GM04504 (cell line): ENCODE results near the gene ELAVL4.
"Not testable (repeated sequence)": the region's sequence is repeated elsewhere in the genome, so short reads cannot be mapped to it uniquely, and the experiment has no call there.

Experiments used
- DNase-seq: peaks from one replicate; pipeline ENCODE4 v3.0.0-alpha.2; 2012; ENCODE audit warnings: low read depth

The ELAVL4 gene

DNA sequence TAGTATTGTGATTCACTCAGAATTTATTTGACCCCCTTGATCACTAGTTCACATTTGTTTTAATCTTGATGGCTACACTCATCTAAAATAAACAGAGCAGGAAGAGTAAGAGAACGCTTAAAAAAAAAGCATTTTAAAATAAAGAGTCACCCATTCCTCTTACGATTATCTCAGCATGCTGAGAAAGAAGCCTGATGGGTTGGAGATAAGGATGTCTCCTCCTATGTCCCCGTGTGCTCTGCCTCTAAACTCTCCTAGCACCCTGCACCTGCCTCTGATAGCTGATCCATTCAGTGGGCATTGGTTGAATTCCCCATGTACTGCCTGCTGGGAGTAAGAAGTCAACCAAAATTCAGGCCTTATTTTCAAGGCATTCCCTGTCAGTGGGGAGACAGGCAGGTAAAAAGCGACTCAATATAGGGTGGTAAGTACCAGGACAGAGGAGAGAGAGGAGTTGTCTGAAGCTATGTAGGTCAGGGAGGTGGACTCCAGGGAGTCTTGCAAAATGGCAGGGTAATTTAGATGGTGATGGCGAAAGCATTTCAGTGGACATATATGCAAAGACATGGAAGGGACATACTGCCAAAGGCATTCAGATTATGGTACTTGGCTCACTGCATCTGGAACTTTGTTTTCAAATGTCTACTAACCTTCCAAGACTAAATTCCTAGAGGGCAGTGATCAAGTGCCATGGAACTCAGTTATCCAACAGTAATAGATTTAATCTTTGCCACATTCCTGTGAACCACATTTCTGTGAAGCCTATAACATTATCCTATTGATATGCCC lies 18.4 kb downstream of the ELAVL4 start:
- no peak for DNase-seq

DNA sequence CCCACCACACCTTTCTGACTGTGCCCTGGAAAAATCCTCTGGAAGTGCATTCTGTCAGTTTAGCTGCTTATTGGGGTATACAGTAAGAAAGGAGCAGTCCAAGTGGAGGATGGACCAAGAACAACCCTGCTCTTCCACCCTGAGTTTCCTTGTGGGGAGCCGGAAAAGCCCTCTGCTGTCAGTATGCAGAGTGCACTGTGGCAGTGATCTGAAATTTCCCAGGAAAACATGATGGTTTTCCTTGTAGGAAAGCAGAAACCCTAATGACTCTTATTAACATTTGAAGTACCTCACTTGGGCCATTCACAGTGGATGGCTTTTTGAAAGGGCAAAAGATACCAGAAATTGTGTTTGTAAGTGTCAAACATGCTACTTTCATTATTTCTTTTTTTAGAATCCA lies 20.5 kb downstream of the ELAVL4 start:
- DNase-seq, result no peak

DNA sequence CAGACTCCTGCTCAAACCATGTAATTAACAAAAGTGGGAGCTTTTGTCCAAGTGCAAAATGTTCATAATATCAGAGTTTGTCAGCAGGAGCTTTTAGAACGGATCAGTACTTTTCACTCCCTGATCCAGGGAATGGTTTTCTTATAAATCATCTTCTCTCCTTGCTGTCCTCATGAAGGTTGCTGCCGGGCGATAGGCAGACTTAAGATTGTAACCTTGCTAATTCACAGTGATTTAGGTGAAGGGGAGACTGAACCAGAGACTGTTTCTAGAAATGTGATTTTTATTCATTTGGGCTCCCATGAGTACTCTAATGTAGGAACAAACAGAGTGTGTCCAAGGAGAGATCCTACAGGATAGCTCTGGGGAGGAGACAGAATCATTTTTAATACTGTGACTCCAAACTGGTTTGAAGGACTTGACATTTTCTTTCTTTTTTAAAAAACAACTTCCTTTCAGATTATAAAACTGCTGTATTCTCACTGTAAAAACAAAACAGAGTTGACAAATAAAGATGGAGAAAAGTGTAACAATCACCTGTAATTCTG lies 23.7 kb downstream of the ELAVL4 start:
- no peak for DNase-seq

DNA sequence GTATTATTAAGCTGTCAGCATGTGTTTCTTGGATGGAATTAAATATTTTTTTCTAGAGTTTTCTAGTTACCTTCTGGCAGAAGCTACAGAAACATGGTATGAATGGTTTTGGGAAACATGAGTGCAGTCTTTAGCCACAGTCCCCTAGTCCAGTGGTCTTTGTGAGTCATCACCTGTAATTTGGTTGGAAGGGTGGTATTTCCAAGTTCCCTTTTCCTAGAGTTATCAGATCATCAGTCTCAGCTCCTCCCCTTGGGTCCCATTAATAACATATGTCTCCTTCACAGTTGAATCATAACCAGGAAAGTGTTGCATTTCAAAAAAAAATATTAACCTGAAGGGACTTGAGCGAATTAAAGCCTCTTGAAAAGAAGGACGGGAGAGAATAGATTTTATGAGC lies 27.0 kb downstream of the ELAVL4 start:
- no peak for DNase-seq

DNA sequence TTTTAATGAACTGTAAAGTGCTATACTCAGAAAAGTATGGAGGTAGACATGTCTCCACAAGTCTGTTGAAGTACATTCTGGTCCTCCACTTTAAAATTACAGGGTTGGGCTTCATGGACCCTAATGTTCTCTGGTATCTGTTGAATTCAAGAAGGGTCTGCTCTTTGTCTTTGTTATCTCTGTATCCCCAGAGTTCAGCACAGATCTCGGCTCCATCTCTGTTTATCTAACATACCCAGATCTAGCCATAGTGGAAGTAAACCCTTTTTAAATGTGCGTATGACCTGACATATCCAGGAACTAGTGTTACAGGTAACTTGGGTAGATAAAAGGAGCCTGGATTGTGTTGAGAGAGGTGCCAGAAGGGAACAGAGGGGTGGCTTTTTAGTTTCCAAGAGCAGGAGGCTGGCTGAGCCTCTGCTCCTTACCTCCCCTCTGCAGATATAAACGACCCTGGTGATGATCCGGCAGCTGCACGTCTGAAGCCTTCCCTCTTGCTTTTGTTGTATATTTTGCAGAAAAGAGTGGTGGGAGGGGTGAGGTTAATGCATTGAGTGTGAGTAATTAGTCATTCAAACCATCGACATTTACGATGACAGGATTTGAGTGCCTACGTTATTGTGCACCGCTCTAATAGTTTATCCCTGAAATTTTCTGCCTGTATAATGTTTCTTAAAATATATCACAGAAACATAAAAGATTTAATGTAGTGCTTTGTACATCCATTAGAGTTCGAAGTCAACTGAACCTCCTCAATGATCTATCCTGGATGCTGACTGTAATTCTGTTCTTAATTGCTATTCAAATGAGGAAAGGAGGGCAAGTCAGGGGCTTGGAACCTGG lies 30.8 kb downstream of the ELAVL4 start:
- DNase-seq, result no peak

DNA sequence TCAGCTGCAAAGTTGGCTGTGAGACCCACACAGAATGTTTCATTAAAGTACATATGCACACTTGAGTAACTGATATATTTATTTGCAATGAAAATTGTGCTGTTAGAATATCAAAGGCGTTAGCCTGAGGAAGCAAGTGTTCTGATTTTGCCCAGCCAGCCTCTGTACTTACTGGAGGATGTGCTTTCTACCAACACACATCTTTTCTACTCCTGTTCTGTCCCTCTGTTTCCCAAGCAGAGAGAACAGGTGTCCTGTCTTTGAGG lies 31.4 kb downstream of the ELAVL4 start:
- no peak for DNase-seq

DNA sequence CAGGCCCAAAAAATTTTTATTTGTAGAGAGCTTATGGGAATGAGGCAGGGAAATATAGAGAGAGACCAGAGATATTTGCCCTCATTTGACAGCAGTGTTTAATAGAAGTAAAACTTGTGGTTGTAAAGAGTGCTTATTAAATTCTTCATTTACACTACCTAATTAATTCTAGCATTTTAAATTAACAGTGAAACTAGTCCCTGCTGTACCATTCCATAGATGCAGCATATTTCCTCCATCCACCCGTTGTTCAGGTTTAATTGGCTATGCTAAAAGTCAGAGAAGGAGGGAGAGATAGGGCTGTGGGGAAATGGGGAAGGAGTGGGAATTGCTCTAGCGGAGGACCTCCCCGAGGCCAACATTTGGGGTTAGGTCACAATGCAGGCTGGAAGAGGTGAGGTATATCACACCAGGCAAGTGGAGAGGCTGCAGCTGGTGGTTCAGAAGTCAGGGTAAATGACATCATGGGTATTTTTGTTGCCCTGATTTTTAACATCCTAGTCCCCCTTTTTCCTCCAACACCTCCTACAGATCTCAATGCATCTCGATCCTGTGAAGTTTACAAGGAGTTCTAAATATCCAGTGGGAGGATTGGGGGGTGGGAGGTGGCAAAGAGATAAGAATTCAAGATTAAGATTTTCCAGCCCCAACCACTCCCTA lies 38.6 kb downstream of the ELAVL4 start:
- DNase-seq, result no peak

DNA sequence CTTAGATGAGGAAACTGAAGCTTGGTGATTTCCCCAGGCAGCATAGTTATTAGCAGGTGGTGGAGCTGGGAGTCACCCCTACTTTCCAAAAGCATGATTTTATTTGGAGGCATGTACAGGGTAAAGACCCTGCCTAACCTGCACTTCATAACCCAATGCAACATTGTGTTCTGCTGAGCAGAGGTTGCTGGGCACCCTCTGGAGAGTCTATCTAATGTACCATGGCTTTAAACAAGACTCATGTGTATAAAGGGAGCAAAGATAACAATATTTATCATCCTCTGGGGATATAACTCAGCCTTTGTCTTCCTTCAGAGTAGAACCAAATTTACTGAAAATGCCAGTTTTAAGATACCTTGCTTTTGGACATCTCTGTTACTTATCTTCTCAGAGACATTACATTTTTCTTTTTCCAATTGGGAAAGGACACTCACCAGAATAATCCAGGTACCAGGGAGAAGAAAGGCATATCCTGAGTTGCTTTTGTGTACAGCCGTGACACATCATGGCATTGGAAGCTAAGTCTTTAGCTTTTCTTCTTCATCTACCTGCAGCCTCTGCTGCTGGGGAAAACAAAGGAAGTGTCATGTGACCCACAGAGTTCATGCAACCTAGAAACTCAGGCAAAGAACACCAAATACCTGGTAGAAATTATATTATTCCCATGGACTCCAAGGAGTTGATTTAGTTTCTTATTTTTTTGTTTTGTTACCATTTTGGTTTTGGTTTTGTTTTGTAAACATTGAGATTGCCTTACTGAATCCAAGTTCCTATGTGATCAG lies 39.6 kb downstream of the ELAVL4 start:
- DNase-seq, result no peak

DNA sequence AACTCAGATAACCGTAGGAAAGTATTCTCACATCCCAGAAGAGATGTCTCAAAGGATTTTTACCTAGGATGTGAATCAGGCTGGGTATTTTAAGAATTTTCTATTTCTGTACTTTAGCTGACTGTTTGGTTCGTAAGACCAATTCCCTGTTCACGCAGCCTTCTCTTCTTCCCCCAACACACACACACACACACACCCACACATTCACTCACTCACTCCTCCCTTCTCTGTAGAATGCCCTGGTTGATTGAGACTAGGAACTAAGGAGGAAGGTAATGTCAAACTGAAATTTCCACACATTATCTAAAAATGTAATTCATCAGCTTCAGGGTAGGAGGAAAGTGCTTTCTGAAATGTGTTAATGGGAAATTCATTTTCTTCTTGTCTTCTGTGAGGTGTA lies 43.5 kb downstream of the ELAVL4 start:
- no peak for DNase-seq

DNA sequence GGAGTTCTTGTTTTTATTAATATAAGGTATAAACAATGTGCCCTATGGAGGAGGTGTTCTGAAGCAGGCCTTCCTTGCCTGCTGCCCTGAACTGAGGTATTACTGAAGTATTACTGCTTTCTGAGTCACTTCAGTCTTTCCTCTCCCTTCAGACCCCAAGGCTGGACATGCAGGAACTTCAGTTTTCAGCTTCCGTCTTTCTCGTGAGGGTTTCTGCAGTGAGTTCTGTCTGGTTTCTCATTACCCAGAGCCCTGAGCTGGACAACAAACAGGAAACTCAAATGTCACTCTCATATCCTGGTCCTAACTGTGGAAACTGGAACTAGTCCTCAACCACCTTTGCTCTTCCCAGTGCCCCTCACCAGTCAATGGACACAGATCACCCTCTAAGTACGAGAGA lies 46.8 kb downstream of the ELAVL4 start:
- DNase-seq, result no peak

DNA sequence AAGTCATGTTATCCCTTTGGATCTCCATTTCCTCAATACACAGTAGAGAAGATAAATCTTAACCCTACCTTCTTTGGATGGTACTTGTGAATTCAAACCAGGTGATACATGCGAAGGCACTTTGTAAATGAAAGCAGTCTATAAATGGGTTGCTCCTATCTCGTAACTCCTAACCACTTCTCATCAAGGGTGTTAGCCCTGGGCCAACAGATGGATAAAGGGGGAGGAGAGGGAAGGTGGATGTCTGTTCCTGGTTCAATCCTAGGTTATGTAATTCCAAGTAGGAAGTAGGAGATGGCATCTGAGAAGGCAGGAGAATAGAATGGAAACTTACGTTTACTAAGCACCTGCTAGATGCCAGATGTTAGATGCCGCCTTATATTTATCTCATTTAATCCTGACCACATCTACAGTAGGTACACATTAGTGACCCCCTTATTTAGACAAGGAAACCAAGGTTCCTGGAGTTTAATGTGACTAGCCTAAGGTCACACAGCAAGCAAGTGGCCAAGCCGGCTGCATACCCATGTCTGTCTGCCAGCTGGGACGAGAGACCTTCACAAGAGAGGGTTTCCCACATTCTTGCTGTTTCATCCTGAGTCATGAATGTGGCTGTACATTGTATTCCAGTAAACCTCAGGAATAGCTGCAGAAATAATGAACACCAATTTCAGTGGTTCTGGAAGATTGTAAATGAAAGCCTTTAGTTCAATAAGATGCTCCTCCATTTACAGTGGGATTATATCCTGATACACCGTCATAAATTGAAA lies 47.7 kb downstream of the ELAVL4 start:
- DNase-seq, result no peak

DNA sequence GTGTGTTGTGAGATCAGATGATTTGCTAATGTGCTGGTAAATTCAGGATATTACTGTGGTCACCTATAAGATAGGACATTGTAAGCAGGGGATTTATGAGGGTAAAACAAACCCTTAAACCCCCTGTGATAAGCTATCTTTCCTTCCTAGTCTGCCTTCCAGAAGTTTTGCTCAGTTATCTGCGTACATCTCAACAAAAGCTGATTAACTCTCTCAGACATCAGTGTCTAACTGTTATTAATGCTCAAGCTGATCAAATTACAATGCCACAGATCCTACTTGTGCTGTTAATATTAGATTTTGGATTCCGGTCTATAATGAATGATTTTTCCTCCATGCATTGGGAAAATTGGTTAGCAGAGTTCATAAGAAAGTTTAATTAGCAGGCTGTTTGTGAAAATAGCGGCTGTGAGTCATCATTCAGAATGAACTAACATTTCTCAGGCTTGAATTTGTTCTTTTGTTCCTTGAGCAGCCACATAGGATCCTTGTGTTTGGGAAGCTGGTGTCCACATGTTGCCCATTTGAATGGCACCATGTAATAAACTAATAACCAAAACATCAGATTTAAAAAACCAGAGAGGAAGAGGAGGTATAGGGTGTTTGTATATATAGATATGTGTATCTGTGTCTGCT lies 48.7 kb downstream of the ELAVL4 start:
- no peak for DNase-seq

DNA sequence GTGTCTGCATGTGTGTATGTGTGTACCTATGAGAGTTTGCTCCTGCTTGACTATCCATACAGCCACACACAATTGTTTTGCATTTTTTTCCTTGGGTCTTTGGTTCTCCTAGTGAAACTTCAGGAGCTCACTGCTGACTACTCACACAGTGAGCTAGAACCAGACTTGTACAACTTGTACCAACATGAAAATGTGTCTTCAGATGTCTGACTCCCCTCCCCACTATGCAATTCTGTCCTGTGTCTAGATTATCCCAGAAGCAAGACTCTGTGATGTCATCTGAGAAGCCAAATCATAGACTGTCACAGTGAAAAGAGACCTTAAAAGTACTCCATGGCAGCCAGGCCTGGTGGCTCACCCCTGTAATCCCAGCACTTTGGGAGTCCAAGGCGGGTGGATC lies 49.7 kb downstream of the ELAVL4 start:
- no peak for DNase-seq

DNA sequence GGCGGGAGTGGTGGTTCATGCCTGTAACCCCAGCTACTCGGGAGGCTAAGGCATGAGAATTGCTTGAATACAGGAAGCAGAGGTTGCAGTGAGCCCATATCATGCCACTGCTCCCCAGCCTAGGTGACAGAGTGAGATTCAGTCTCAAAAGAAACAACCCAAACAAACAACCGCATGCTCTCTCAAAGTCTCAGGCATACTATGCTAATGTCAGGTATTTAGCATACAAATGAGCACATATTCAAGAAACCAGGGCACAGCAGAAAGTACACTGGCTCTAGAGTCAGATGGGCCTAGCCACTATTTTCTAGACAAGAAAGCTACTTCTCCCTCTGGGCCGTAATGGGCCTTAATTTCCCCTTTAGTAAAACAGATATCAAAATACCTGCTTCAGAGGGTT lies 55.0 kb downstream of the ELAVL4 start:
- DNase-seq, result no peak

DNA sequence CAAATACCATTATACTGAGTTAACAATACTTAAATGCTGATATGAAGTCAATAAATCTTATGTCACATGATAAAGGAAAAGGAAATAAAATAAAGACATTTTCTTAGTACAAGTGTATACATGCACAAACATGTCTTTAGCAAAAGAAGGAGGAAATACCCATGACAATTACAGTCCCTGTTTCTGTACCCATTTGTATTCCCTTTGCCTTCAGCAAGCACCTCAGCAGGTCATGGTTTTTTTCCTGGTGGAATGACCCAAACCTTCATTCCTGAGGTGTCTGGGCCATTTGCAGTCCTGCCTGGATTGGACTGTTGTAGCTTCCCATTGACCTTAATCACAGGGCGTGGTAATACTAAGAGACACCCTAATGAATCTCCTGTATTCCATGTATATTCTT lies 57.6 kb downstream of the ELAVL4 start:
- DNase-seq, result not testable (repeated sequence)

DNA sequence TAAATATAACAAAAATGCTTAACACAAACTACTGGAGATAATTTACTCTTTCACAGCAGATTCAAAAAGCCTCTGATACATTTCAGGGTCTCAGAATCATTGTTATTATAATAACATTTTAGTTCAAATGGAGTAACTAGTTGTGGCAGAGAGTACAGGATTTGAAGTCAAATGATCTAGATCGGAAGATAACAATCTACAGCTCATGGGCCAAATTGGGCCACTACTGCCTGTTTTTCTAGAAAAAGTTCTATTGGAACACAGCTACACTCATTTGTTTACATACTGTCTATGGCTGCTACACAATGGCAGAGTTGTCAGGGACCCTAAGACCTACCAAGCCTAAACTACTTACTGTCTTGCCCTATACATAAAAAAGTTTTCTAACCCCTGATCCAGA lies 63.6 kb downstream of the ELAVL4 start:
- DNase-seq, result no peak

DNA sequence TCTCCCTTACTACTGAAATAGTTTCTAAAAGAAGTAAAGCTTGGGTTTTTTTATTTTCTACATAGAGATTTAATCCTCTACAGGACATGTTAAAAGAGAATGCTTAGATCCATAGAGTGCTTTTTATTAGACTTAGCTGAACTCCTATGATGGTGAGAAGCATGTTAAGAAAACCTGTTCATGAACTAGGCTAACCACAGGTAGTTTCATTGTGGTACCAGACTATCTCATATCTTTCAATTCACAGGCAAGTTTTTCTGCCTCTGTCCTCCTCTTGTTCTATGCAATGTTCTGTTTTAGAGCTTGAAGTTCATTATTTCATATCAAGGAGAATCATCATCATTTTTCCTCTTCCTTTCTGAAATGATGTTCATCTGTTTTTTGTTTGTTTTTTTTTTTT lies 65.4 kb downstream of the ELAVL4 start:
- DNase-seq, result no peak

DNA sequence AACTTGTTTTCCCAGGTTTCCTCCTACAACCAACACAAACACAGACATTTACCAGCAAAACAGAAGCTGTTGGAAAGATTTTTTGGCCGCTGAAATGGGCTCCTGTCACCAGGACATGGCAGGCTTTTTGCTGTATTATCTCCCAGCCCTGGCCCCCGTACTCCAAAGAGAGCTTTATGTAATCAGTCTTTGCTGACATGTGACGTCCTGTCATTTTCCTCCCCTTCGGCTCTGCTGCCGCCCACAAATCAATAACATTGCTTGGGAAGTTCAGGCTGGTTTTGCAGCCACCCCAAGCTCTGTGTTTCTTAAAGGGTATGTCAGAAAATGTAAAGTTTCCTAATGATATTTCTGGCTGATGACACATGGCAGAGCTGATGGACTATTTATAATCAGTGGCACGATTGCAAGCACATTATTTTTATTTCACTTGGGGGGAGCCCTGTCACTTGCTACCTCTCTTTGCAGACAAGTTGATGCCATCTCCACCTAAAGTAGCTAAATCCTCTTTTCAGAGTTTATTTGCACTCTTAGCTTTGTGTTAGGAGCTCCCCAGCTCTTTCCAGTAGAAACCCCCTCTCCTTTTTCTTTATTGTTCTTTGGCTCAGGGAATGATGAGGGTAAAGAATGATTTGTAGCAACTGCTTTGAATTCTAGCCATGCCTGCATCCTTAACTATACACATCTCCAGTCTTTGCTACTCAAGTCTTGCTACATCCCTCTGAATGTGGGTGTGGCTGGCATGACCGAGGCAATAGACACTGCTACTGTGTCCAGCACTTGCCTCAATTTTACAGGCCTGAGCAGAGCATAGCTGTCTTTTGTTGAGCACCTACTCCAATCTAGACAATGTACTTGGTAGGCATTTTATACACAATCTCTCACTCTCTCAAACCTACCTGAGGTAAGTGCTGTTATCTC lies 67.3 kb downstream of the ELAVL4 start:
- DNase-seq, result no peak

DNA sequence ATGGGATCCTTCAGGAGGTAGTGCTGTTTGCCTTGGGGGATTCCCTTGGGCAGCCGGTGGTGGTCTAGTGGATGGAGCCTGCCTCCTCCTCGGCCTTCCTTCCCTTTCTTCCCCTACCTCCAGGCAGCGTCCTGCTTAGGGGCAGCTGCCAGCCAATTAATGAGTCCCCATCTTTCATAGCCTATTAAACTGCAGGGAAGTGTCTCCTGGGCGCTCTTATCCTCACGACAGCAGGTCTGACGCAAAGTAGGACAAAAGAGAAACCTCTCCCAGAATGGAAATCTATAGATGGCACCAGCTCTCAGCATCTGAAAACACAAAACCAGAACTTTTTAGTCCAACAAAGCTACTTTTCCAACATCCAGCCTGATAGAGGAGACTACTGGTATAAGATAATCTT lies 69.3 kb downstream of the ELAVL4 start:
- DNase-seq, result no peak

DNA sequence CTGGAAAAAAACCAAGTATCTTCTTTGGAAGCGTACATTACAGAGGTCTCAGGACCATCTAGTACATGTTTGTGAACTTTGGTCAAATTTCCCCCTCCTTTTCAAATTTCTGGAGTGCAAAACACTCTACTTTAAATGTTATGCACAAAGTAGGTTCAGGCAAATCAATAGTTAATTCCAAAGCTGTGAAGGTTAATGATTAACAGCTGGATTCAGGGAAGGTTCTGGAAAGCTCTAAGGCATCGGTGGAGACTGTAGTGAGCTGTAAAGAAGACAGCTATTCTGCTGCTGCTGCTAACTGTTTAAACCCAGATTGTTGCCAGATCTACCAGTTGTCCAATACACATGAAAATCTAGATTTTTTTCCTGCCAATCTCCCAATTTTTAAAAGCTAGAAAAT lies 70.9 kb downstream of the ELAVL4 start:
- no peak for DNase-seq
